HepG2 (cell line): ENCODE measurements around the gene KRT82. TPM values are rescaled to one million over a fixed set of nuclear protein-coding genes. Genes with fewer than 3 reads are reported as not detected.

ENCODE experiments used
- ATAC-seq: fragments of 200-7000 bp; cut with Tn5 transposase; 3 replicates; pipeline ENCODE4 v1.9.1; 2020; ENCODE audit warnings: mild to moderate bottlenecking, moderate library complexity
- BruUV-seq: library from RNA; stranded (reverse); fragments of 400-500 nt; replicated peaks from 2 replicates; lab custom pipeline; 2021; lab: Mats Ljungman, UMichigan
- CTCF ChIA-PET: fragments of 300-600 bp; formaldehyde crosslinking; extraction: SDS; loops from one replicate; lab custom pipeline; 2021; ENCODE audit warnings: low total read pairs, inconsistent platforms, low intra/inter-chr PET ratio; lab: Yijun Ruan, JAX
- POLR2A ChIA-PET: fragments of 350-600 bp; sonication (Branson Sonifier 250); formaldehyde crosslinking; loops from one replicate; lab custom pipeline; 2020; ENCODE audit warnings: antibody characterized with exemption, inconsistent platforms; lab: Yijun Ruan, JAX
- DNase-seq: peaks from one replicate; pipeline ENCODE4 v3.0.0-alpha.2; 2015; ENCODE audit warnings: low spot score
- FAIRE-seq: peaks from 3 replicates; lab custom pipeline; 2011; peaks lifted over from hg19 to GRCh38; lab: Jason Lieb, UNC
- H2AFZ ChIP-seq: one replicate; pipeline ENCODE4 v1.6.1; 2011; ENCODE audit warnings: low read length, inconsistent platforms
- H3K27ac ChIP-seq: fragments of 300-600 bp; 3 replicates; pipeline ENCODE4 v1.8.0; 2011; ENCODE audit warnings: mixed run types, mild to moderate bottlenecking, mixed read lengths, low read length, inconsistent platforms; ENCODE audit not compliant: insufficient read depth; ENCODE audit errors: extremely low read length
- H3K27me3 ChIP-seq, 2 experiments: fragments of 200-600 bp in 1 of 2; 2 replicates in 1 of 2; 3 replicates in 1 of 2; pipeline versions ENCODE4 v1.6.0 to v1.8.0; 2011; ENCODE audit warnings: low read length in 2 of 2, mild to moderate bottlenecking in 2 of 2, moderate library complexity in 2 of 2, inconsistent platforms in 1 of 2; ENCODE audit not compliant: insufficient read depth in 2 of 2, control insufficient read depth in 1 of 2
- H3K36me3 ChIP-seq, 2 experiments: fragments of 200-600 bp in 1 of 2; replicated peaks in 1 of 2; 2 replicates in 1 of 2; 3 replicates in 1 of 2; pipeline versions ENCODE4 v1.5.1 to v1.8.0; 2011; ENCODE audit warnings: low read length in 2 of 2, inconsistent platforms in 1 of 2; ENCODE audit not compliant: insufficient read depth in 2 of 2, control insufficient read depth in 1 of 2
- H3K4me1 ChIP-seq: 2 replicates; pipeline ENCODE4 v1.5.1; 2012; ENCODE audit warnings: low read length, inconsistent platforms; ENCODE audit not compliant: insufficient read depth
- H3K4me2 ChIP-seq: 2 replicates; pipeline ENCODE4 v1.6.0; 2011; ENCODE audit warnings: low read depth, low read length, inconsistent platforms
- H3K4me3 ChIP-seq, 3 experiments: fragments of 200-600 bp in 1 of 3; sonication (generic), shearing (Covaris generic) in 1 of 3; replicated peaks in 1 of 3; 2 replicates each; pipeline ENCODE4 v1.5.1; 2011 to 2016; ENCODE audit warnings: low read length in 3 of 3, inconsistent platforms in 2 of 3, low read depth in 2 of 3, mild to moderate bottlenecking in 2 of 3, control low read depth in 1 of 3, mixed read lengths in 1 of 3; ENCODE audit not compliant: insufficient read depth in 1 of 3
- H3K79me2 ChIP-seq: one replicate; pipeline ENCODE4 v1.6.1; 2011; ENCODE audit warnings: low read length, inconsistent platforms; ENCODE audit not compliant: insufficient read depth
- H3K9ac ChIP-seq: 2 replicates; pipeline ENCODE4 v1.6.0; 2011; ENCODE audit warnings: mild to moderate bottlenecking, low read depth, low read length, inconsistent platforms; ENCODE audit not compliant: insufficient read depth
- H3K9me3 ChIP-seq: 2 replicates; pipeline ENCODE4 v1.5.1; 2012; ENCODE audit warnings: mild to moderate bottlenecking, low read length
- H4K20me1 ChIP-seq: 2 replicates; pipeline ENCODE4 v1.6.0; 2011; ENCODE audit warnings: inconsistent platforms, mild to moderate bottlenecking, low read length, moderate library complexity; ENCODE audit not compliant: insufficient read depth
- CCAR2 ChIP-seq: fragments of 200-400 bp; formaldehyde crosslinking; optimal IDR thresholded peaks from 2 replicates; pipeline ENCODE3; 2018; ENCODE audit warnings: low read depth, mild to moderate bottlenecking, low read length, moderate library complexity
- HMG20A ChIP-seq: IDR thresholded peaks from 2 replicates; pipeline ENCODE4 v1.6.1; 2016; ENCODE audit warnings: borderline replicate concordance
- HNF4A ChIP-seq: sonication (generic); formaldehyde crosslinking; IDR thresholded peaks from 2 replicates; pipeline ENCODE4 v1.4.0; 2020; ENCODE audit warnings: missing genetic modification reagents
- KDM2A ChIP-seq: sonication (generic); formaldehyde crosslinking; IDR thresholded peaks from 2 replicates; pipeline ENCODE4 v1.4.0; 2020; ENCODE audit warnings: low read depth, missing genetic modification reagents, borderline replicate concordance
- MED8 ChIP-seq: sonication (generic); formaldehyde crosslinking; IDR thresholded peaks from 2 replicates; pipeline ENCODE4 v1.8.1; 2023; ENCODE audit warnings: mild to moderate bottlenecking, missing genetic modification reagents; ENCODE audit not compliant: insufficient replicate concordance
- PHF21A ChIP-seq: sonication (generic); formaldehyde crosslinking; IDR thresholded peaks from 2 replicates; pipeline ENCODE4 v1.5.0; 2020; ENCODE audit warnings: mild to moderate bottlenecking, missing genetic modification reagents
- PLSCR1 ChIP-seq: sonication (generic); formaldehyde crosslinking; IDR thresholded peaks from 2 replicates; pipeline ENCODE4 v1.5.0; 2020; ENCODE audit warnings: missing genetic modification reagents, mild to moderate bottlenecking, borderline replicate concordance
- RFXANK ChIP-seq: IDR thresholded peaks from 2 replicates; pipeline ENCODE4 v1.6.1; 2016
- SYNCRIP ChIP-seq: fragments of 200-400 bp; formaldehyde crosslinking; IDR thresholded peaks from 2 replicates; pipeline ENCODE4 v1.6.1; 2018; ENCODE audit warnings: mild to moderate bottlenecking, low read depth, low read length; ENCODE audit not compliant: insufficient read depth
- TBX2 ChIP-seq: sonication (generic); formaldehyde crosslinking; IDR thresholded peaks from 2 replicates; pipeline ENCODE4 v1.5.0; 2020; ENCODE audit warnings: missing genetic modification reagents, mild to moderate bottlenecking, borderline replicate concordance
- TEAD2 ChIP-seq: sonication (generic); formaldehyde crosslinking; IDR thresholded peaks from 2 replicates; pipeline ENCODE4 v1.9.0; 2021; ENCODE audit warnings: missing genetic modification reagents
- ZFP36 ChIP-seq: fragments of 150-350 bp; IDR thresholded peaks from 2 replicates; pipeline ENCODE4 v1.6.1; 2018; ENCODE audit warnings: borderline replicate concordance, low read length, low read depth; ENCODE audit not compliant: partially characterized antibody
- ZMYM3 ChIP-seq: sonication (generic); formaldehyde crosslinking; IDR thresholded peaks from 2 replicates; pipeline ENCODE4 v1.5.1; 2020; ENCODE audit warnings: mild to moderate bottlenecking, missing genetic modification reagents
- ZNF121 ChIP-seq: sonication (generic); formaldehyde crosslinking; IDR thresholded peaks from 2 replicates; pipeline ENCODE4 v1.5.0; 2020; ENCODE audit warnings: mild to moderate bottlenecking, missing genetic modification reagents
- ZNF180 ChIP-seq: sonication (generic); formaldehyde crosslinking; IDR thresholded peaks from 2 replicates; pipeline ENCODE4 v1.4.0; 2020; ENCODE audit warnings: low read depth, missing genetic modification reagents, borderline replicate concordance
- ZNF605 ChIP-seq: sonication (generic); formaldehyde crosslinking; IDR thresholded peaks from 2 replicates; pipeline ENCODE4 v1.8.0; 2022; ENCODE audit warnings: mild to moderate bottlenecking, missing genetic modification reagents
- ZNF766 ChIP-seq: sonication (generic); formaldehyde crosslinking; IDR thresholded peaks from 2 replicates; pipeline ENCODE4 v1.5.0; 2020; ENCODE audit warnings: missing genetic modification reagents, borderline replicate concordance
- ZNF768 ChIP-seq: sonication (generic); formaldehyde crosslinking; IDR thresholded peaks from 2 replicates; pipeline ENCODE4 v1.4.0; 2020; ENCODE audit warnings: missing genetic modification reagents
- ZNF878 ChIP-seq: sonication (generic); formaldehyde crosslinking; IDR thresholded peaks from 2 replicates; pipeline ENCODE4 v1.8.1; 2023; ENCODE audit warnings: mild to moderate bottlenecking, missing genetic modification reagents, moderate library complexity
- WGBS: methylation state at CpG from one replicate; pipeline ENCODE4 v1.1.6; 2017; ENCODE audit warnings: low lambda C conversion rate; 5-methylcytosine and 5-hydroxymethylcytosine counted together
- in situ Hi-C: cut with HindIII; loops from 2 replicates; pipeline ENCODE4 v1.10.0; 2017; ENCODE audit warnings: low pct_unique_long_range_greater_than_20kb; ENCODE audit not compliant: extremely low pct_ligation_motif_present
- intact Hi-C: fragments of 100-400 bp; cut with micrococcal nuclease; formaldehyde crosslinking; loops from one replicate; pipeline ENCODE4 v1.10.0; 2022; ENCODE audit not compliant: unreplicated experiment
- polyA plus RNA-seq, 8 experiments: library from polyadenylated mRNA; depleted of rRNA in 3 of 8; stranded (reverse) in 7 of 8; unstranded in 1 of 8; fragments of >200 nt; fragmentation: Illumina TruSeq in 4 of 8; extraction: Trizol in 4 of 8; gene quantifications; 2 replicates each; pipeline versions ENCODE4 v1.2.1 to v1.2.3, GENCODE V29; 2011 to 2016; ENCODE audit warnings: low read depth in 4 of 8, missing spikeins in 1 of 8, mixed read lengths in 1 of 8; ENCODE audit not compliant: insufficient read depth in 1 of 8
- total RNA-seq, 5 experiments: library from RNA; depleted of rRNA; stranded (reverse); fragments of >200 nt; fragmentation: Illumina TruSeq; extraction: Trizol; gene quantifications; 2 replicates each; pipeline ENCODE4 v1.2.3, GENCODE V29; 2016; ENCODE audit warnings: low read depth in 1 of 5
- TF ChIP-seq, protein P1 (sequence below): sonication (generic); formaldehyde crosslinking; IDR thresholded peaks from 2 replicates; pipeline ENCODE4 v1.8.0; 2022; ENCODE audit warnings: missing genetic modification reagents, mild to moderate bottlenecking, borderline replicate concordance

Gene KRT82
- total and polyA plus RNA-seq, 2 of the 13 experiments (the other 11 are each of a cell fraction or from before 2014, with no cell fraction given): not detected

- no peak for FAIRE-seq
- Histone ChIP-seq H3K9ac (no peak overlapping the region), H3K4me2 (no peak overlapping the region), H3K27ac (no peak overlapping the region), H3K4me3 (no peak overlapping the region)
- CTCF ChIA-PET: no interaction called here
- ATAC-seq: no peak
- BruUV-seq: no TSS peak
- POLR2A ChIA-PET: no interaction called here
- DNase-seq: no peak
- TF ChIP-seq ZNF878 (CRISPR knock-in tag): no peak
- TF ChIP-seq RFXANK (CRISPR knock-in tag): no peak
- no peak for TF ChIP-seq ZNF121
- no peak for TF ChIP-seq KDM2A (CRISPR knock-in tag)
- TF ChIP-seq MED8: no peak
- TF ChIP-seq TEAD2 (CRISPR knock-in tag): no peak
- TF ChIP-seq ZFP36: no peak
- TF ChIP-seq HMG20A: no peak
- TF ChIP-seq PLSCR1: no peak
- no peak for TF ChIP-seq CCAR2
- no peak for TF ChIP-seq TBX2 (CRISPR knock-in tag)
- TF ChIP-seq PHF21A (CRISPR knock-in tag): no peak
- TF ChIP-seq SYNCRIP: no peak
- no peak for TF ChIP-seq ZNF768 (CRISPR knock-in tag)
- TF ChIP-seq ZNF605 (CRISPR knock-in tag): no peak
- TF ChIP-seq ZNF766 (CRISPR knock-in tag): no peak
- TF ChIP-seq, protein P1, sequence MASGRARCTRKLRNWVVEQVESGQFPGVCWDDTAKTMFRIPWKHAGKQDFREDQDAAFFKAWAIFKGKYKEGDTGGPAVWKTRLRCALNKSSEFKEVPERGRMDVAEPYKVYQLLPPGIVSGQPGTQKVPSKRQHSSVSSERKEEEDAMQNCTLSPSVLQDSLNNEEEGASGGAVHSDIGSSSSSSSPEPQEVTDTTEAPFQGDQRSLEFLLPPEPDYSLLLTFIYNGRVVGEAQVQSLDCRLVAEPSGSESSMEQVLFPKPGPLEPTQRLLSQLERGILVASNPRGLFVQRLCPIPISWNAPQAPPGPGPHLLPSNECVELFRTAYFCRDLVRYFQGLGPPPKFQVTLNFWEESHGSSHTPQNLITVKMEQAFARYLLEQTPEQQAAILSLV (CRISPR knock-in tag): no peak
- TF ChIP-seq ZNF180 (CRISPR knock-in tag): no peak
- no peak for TF ChIP-seq ZMYM3 (CRISPR knock-in tag)
- no peak for TF ChIP-seq HNF4A
- TF ChIP-seq, all 625 proteins: peak for 0
- no peaks in the 10 kb centered on the region for H3K36me3 ChIP-seq
- peaks cover 13% of the 10 kb centered on the region for H3K4me1 ChIP-seq
- H3K27me3 ChIP-seq: peaks cover 0 to 1% of the 10 kb centered on the region in 2 experiments; a peak in 3 of 5 replicates
- H3K79me2 ChIP-seq: no peaks in the 10 kb centered on the region
- intact Hi-C loops (no loop called here), in situ Hi-C loops (no loop called here)
- no peaks in the 10 kb centered on the region for H4K20me1 ChIP-seq
- H2AFZ ChIP-seq: no peak overlapping the region
- H3K9me3 ChIP-seq: no peaks in the 10 kb centered on the region
- 0% methylated on average over 2 of the region's 2 CpGs for WGBS
Measured at GRCh38 chr12:52439845-52440244, 33.7 kb upstream of the KRT82 start.
